Mesothelial cell of epicardium (in vitro differentiated cells): ENCODE results near the gene RLN3. TPM values are rescaled to one million over a fixed set of nuclear protein-coding genes. Genes with fewer than 3 reads are reported as not detected.

Source experiments
- DNase-seq, 2 experiments: peaks; one replicate each; pipeline ENCODE4 v3.0.0; 2021; ENCODE audit warnings: low spot score in 2 of 2; ENCODE audit not compliant: unreplicated experiment in 2 of 2
- H3K27ac Mint-ChIP-seq: 2 replicates; pipeline ENCODE4 v1.8.0; 2021; ENCODE audit warnings: mixed read lengths
- H3K27me3 Mint-ChIP-seq: 2 replicates; pipeline ENCODE4 v1.8.0; 2021; ENCODE audit warnings: low read depth, mixed read lengths
- H3K36me3 Mint-ChIP-seq: 2 replicates; pipeline ENCODE4 v1.8.0; 2021; ENCODE audit warnings: mixed read lengths
- H3K4me1 Mint-ChIP-seq: 2 replicates; pipeline ENCODE4 v1.8.0; 2021; ENCODE audit warnings: mixed read lengths
- H3K4me3 Mint-ChIP-seq: 2 replicates; pipeline ENCODE4 v1.8.0; 2021; ENCODE audit warnings: mild to moderate bottlenecking, moderate library complexity, mixed read lengths
- H3K9me3 Mint-ChIP-seq: 2 replicates; pipeline ENCODE4 v1.8.0; 2021; ENCODE audit warnings: mixed read lengths
- CTCF ChIP-seq: fragments of 200-600 bp; sonication (generic); IDR thresholded peaks from one replicate; pipeline ENCODE4 v1.5.0; 2021; ENCODE audit warnings: antibody characterized with exemption; ENCODE audit not compliant: unreplicated experiment
- total RNA-seq: library from RNA; stranded (reverse); gene quantifications from 3 replicates; pipeline ENCODE4 v1.2.1, GENCODE V29; 2021

The RLN3 gene
- total RNA-seq, 1 donor from 2014 or later = not detected

GRCh38 chr19:13989487-13989886 is 38.5 kb upstream of the RLN3 start:
- peaks cover 15% of the 10 kb centered on the region for H3K4me1 Mint-ChIP-seq

GRCh38 chr19:13990085-13990484 is 37.9 kb upstream of the RLN3 start:
- Mint-ChIP-seq H3K4me3 (no peak overlapping the region), H3K9me3 (no peaks in the 10 kb centered on the region), H3K27me3 (no peaks in the 10 kb centered on the region), H3K4me1 (peaks cover 15% of the 10 kb centered on the region), H3K27ac (no peak overlapping the region), H3K36me3 (peaks cover 14% of the 10 kb centered on the region)
- no peak for TF ChIP-seq CTCF
- DNase-seq = no peak

More at GRCh38 chr19:13989487-13989886, 38.5 kb upstream of the RLN3 start:
- no peak for TF ChIP-seq CTCF
- Mint-ChIP-seq H3K36me3 (peaks cover 14% of the 10 kb centered on the region), H3K4me3 (no peak overlapping the region), H3K9me3 (no peaks in the 10 kb centered on the region), H3K27me3 (no peaks in the 10 kb centered on the region), H3K27ac (peak overlapping the region; percentile 18)
- DNase-seq = no peak

- TF ChIP-seq CTCF = no peak
- Mint-ChIP-seq H3K27me3 (no peaks in the 10 kb centered on the region), H3K27ac (no peak overlapping the region), H3K9me3 (no peaks in the 10 kb centered on the region), H3K36me3 (peaks cover 14% of the 10 kb centered on the region), H3K4me3 (no peak overlapping the region), H3K4me1 (peaks cover 4% of the 10 kb centered on the region)
- no peak for DNase-seq
Measured at GRCh38 chr19:13992025-13992424, 35.9 kb upstream of the RLN3 start.

DNA sequence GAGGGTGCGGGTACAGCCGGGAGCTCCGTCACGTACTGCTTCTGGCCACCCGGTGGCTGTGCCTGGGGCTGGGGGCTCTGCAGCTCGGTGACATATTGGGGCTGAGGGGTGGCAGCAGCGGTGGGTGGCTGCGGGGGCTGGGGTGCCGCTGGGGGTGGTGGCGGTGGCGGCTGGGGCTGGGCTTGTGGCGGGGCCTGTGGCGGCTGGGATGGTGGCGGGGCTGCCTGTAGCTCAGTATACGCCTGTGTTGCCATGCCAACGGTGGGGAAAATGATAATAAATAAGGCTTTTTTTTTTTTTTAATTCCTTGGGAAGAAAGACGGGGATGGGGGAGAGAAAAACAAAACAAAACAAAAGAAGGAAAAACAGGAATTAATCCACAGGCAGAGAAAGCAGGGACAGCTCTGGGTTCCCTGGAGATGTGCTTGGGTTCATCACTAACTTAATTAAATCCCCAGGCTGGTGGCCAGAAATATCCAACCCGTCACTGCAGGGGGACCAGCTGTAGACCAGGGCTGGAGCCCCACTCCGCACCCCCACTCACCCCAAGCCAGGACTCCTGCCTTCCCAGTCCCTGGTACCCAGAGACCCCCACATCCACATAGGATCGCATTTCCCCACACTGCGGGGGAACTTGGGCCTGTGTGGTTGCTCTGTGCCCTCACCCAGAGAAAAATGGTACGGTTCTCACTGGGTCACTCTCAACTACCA is 34.2 kb upstream of the RLN3 start:
- DNase-seq = no peak
- Mint-ChIP-seq H3K4me3 (no peak overlapping the region), H3K27me3 (no peaks in the 10 kb centered on the region), H3K36me3 (peaks cover 15% of the 10 kb centered on the region), H3K9me3 (no peaks in the 10 kb centered on the region), H3K27ac (no peak overlapping the region), H3K4me1 (no peaks in the 10 kb centered on the region)
- TF ChIP-seq CTCF = no peak

DNA sequence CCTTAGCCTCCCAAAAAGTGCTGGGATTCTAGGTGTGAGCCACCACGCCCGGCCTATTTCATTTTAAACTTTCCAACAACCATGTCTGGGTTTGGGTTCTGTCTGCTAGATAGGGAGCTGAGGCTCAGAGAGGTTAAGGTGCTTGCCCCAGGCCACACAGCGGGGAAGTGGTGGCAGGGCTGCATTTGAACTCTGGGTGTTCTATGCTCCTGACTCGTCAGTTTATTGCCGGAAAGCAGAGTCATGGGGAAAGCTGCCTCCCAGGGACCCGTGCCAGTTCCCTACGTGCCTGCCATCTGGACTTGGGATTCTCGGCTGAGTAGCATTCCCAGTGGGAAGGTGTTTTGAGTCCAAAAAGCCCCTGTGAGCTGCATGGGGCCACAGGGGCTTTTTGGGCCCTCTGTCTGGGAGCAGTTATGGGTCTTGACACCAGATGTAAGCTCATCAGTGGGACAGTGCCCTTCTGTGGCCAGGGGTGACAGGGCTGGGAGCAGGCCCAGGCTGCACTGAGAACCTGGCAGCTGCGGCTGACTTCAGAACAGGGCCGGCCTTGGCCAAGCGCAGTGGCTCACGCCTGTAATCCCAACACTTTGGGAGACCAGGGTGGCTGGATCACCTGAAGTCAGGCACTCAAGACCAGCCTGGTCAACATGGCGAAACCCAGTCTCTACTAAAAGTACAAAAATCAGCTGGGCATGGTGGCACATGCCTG is 32.8 kb upstream of the RLN3 start:
- Mint-ChIP-seq H3K9me3 (no peaks in the 10 kb centered on the region), H3K27me3 (no peaks in the 10 kb centered on the region), H3K36me3 (peaks cover 11% of the 10 kb centered on the region), H3K4me1 (no peaks in the 10 kb centered on the region), H3K27ac (no peak overlapping the region), H3K4me3 (no peak overlapping the region)
- DNase-seq = no peak
- TF ChIP-seq CTCF = no peak
